ENCODE measurements around the gene CNTNAP1.
"Not testable (repeated sequence)": the region's sequence is repeated elsewhere in the genome, so short reads cannot be mapped to it uniquely, and the experiment has no call there.

CNTNAP1 gene

GRCh38 chr17:42686520-42687128, 4.3 kb downstream of the CNTNAP1 start:
- DNase-seq, result no peak

- DNase-seq, result no peak
These were observed 5.5 kb downstream of the CNTNAP1 start for GRCh38 chr17:42687707-42688320.

- DNase-seq, result no peak
These were observed 8.3 kb downstream of the CNTNAP1 start for GRCh38 chr17:42690596-42690995.

GRCh38 chr17:42691021-42691545, 8.8 kb downstream of the CNTNAP1 start:
- DNase-seq, result no peak

- DNase-seq, result no peak
These were observed 10.2 kb downstream of the CNTNAP1 start for GRCh38 chr17:42692489-42692888.

- no peak for DNase-seq
These were observed 12.2 kb downstream of the CNTNAP1 start for GRCh38 chr17:42694524-42694923.

- no peak for DNase-seq
These were observed 13.2 kb downstream of the CNTNAP1 start for GRCh38 chr17:42695500-42695899.

GRCh38 chr17:42697108-42697811, 14.9 kb downstream of the CNTNAP1 start:
- DNase-seq, result no peak

- DNase-seq, result no peak
These were observed 16.5 kb downstream of the CNTNAP1 start for GRCh38 chr17:42698736-42699414.

- DNase-seq, result no peak
These were observed 17.0 kb downstream of the CNTNAP1 start for GRCh38 chr17:42699415-42699740.

GRCh38 chr17:42700586-42701289, 18.4 kb downstream of the CNTNAP1 start:
- no peak for DNase-seq

GRCh38 chr17:42702446-42702845, 20.1 kb downstream of the CNTNAP1 start:
- no peak for DNase-seq

- DNase-seq, result no peak
These were observed 22.1 kb downstream of the CNTNAP1 start for GRCh38 chr17:42704490-42704836.

- no peak for DNase-seq
These were observed 22.6 kb downstream of the CNTNAP1 start for GRCh38 chr17:42704837-42705494.

GRCh38 chr17:42706732-42707131, 24.4 kb downstream of the CNTNAP1 start:
- no peak for DNase-seq

GRCh38 chr17:42708588-42708987, 26.3 kb downstream of the CNTNAP1 start:
- no peak for DNase-seq

GRCh38 chr17:42709561-42709960, 27.2 kb downstream of the CNTNAP1 start:
- no peak for DNase-seq

GRCh38 chr17:42720996-42721583, 38.8 kb downstream of the CNTNAP1 start:
- DNase-seq, result peak; percentile 23 to 80

GRCh38 chr17:42723636-42724035, 41.3 kb downstream of the CNTNAP1 start:
- DNase-seq, result no peak

- no peak for DNase-seq
These were observed 42.8 kb downstream of the CNTNAP1 start for GRCh38 chr17:42725143-42725542.

GRCh38 chr17:42740699-42741098, 58.4 kb downstream of the CNTNAP1 start:
- no peak for DNase-seq

- not testable (repeated sequence) for DNase-seq
These were observed 60.6 kb downstream of the CNTNAP1 start for GRCh38 chr17:42742916-42743315.
